ENCODE measurements around the gene CACNA1C.

The CACNA1C gene

GRCh38 chr12:2214411-2214810 is 161.6 kb downstream of the CACNA1C start:
- TF ChIP-seq CTCF (IDR thresholded peaks at IDR 0.05; ENCODE audit: low read depth, low read length, missing control alignments) = no peak
- in situ Hi-C loops (cut with HindIII; ENCODE audit: low sequenced_read_pairs) = no loop called here
- no peak overlapping the region for H3K4me3 ChIP-seq (ENCODE audit: low read depth, low read length)
- no peak for DNase-seq (ENCODE audit: low read depth)

- no peak for TF ChIP-seq CTCF (IDR thresholded peaks at IDR 0.05; ENCODE audit: low read depth, low read length, missing control alignments)
- in situ Hi-C loops (cut with HindIII; ENCODE audit: low sequenced_read_pairs) = no loop called here
- DNase-seq (ENCODE audit: low read depth) = no peak
- H3K4me3 ChIP-seq (ENCODE audit: low read depth, low read length) = no peak overlapping the region
Measured at GRCh38 chr12:2215709-2216560, 163.1 kb downstream of the CACNA1C start.

- DNase-seq (ENCODE audit: low read depth) = no peak
- no peak overlapping the region for H3K4me3 ChIP-seq (ENCODE audit: low read depth, low read length)
- no peak for TF ChIP-seq CTCF (IDR thresholded peaks at IDR 0.05; ENCODE audit: low read depth, low read length, missing control alignments)
- in situ Hi-C loops (cut with HindIII; ENCODE audit: low sequenced_read_pairs) = no loop called here
Measured at GRCh38 chr12:2218706-2219105, 165.9 kb downstream of the CACNA1C start.

- no peak for TF ChIP-seq CTCF (IDR thresholded peaks at IDR 0.05; ENCODE audit: low read depth, low read length, missing control alignments)
- DNase-seq (ENCODE audit: low read depth) = no peak
- in situ Hi-C loops (cut with HindIII; ENCODE audit: low sequenced_read_pairs) = no loop called here
- no peak overlapping the region for H3K4me3 ChIP-seq (ENCODE audit: low read depth, low read length)
Measured at GRCh38 chr12:2221030-2221621, 168.3 kb downstream of the CACNA1C start.

GRCh38 chr12:2222691-2223090 is 169.9 kb downstream of the CACNA1C start:
- in situ Hi-C loops (cut with HindIII; ENCODE audit: low sequenced_read_pairs) = no loop called here

GRCh38 chr12:2224961-2225360 is 172.2 kb downstream of the CACNA1C start:
- no peak for TF ChIP-seq CTCF (IDR thresholded peaks at IDR 0.05; ENCODE audit: low read depth, low read length, missing control alignments)
- in situ Hi-C loops (cut with HindIII; ENCODE audit: low sequenced_read_pairs) = no loop called here

More at GRCh38 chr12:2222691-2223090, 169.9 kb downstream of the CACNA1C start:
- no peak overlapping the region for H3K4me3 ChIP-seq (ENCODE audit: low read depth, low read length)
- TF ChIP-seq CTCF (IDR thresholded peaks at IDR 0.05; ENCODE audit: low read depth, low read length, missing control alignments) = no peak
- DNase-seq (ENCODE audit: low read depth) = no peak

More at GRCh38 chr12:2224961-2225360, 172.2 kb downstream of the CACNA1C start:
- no peak for DNase-seq (ENCODE audit: low read depth)
- no peak overlapping the region for H3K4me3 ChIP-seq (ENCODE audit: low read depth, low read length)
